ENCODE data around the gene WSB1.
A peak's percentile ranks its signal among the peaks of the same experiment; 100 is the strongest.
"Not testable (repeated sequence)": the region's sequence is repeated elsewhere in the genome, so short reads cannot be mapped to it uniquely, and the experiment has no call there.

The WSB1 gene, protein sequence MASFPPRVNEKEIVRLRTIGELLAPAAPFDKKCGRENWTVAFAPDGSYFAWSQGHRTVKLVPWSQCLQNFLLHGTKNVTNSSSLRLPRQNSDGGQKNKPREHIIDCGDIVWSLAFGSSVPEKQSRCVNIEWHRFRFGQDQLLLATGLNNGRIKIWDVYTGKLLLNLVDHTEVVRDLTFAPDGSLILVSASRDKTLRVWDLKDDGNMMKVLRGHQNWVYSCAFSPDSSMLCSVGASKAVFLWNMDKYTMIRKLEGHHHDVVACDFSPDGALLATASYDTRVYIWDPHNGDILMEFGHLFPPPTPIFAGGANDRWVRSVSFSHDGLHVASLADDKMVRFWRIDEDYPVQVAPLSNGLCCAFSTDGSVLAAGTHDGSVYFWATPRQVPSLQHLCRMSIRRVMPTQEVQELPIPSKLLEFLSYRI

DNA sequence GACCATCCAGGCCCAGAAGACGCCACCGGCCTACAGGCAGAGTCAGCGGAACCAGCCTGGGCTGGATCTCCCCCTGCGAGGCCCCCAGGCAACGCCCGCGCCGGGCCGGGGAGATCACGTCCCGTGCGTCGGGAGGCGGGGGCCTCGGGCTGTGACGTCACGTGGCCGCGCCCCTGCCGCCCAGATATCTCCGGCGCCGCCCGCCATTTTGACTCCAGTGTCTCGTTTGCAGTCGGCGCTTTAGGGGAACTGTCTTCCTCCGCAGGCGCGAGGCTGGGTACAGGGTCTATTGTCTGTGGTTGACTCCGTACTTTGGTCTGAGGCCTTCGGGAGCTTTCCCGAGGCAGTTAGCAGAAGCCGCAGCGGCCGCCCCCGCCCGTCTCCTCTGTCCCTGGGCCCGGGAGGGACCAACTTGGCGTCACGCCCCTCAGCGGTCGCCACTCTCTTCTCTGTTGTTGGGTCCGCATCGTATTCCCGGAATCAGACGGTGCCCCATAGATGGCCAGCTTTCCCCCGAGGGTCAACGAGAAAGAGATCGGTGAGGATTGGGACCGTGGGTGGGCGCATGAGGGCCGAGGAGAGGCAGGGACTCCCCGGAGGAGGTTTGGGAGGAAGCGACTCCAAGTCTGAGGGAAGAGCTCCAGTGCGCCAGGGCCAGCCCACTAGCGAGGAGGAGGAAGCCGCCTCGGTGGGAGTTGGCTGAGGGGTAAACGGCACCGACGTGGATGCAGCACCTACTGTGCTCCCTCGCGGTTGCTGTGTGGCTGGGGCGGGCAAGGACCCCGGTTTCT is at the start of gene WSB1:
WSB1 (plus strand) TSS at position 217 of the 791 bp plus-strand sequence; CDS start at position 499, 282 bp downstream.
- peak; percentile 88 for DNase-seq

DNA sequence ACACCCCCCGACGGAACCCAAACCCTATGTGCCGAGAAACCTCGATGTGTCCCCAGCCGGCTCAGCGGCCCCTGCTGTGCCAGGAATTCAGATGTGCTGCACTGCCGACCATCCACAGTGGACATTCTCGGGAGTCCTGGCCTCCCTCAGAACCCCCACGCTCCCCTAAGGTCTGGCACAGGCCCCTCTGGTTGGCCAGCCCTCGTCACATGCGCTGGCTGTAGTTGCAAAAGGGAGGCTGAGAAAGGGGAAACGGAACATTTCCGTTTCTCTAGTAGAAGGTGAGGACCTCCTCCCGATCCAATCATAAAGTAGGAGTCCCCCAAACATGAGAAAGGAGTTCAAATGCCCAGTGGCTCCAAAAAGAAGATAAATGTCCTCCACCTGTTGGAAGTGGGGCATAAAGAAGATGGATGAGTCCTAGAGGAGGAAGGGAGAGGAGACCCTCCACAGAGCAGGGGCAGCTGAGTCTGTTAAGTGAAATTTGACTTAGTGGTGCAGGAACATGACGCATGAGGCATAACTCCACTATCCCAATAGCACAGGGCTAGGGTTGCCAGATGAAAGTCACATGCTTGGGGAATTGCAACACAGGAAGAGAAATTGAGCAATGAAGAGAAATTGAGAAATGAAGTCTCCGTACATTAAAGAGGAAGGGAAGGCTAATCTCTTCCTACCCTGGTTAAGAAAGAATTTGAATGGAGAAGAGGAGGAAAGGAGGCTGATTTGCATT is 49.3 kb upstream of the WSB1 start:
- no peak for DNase-seq

DNA sequence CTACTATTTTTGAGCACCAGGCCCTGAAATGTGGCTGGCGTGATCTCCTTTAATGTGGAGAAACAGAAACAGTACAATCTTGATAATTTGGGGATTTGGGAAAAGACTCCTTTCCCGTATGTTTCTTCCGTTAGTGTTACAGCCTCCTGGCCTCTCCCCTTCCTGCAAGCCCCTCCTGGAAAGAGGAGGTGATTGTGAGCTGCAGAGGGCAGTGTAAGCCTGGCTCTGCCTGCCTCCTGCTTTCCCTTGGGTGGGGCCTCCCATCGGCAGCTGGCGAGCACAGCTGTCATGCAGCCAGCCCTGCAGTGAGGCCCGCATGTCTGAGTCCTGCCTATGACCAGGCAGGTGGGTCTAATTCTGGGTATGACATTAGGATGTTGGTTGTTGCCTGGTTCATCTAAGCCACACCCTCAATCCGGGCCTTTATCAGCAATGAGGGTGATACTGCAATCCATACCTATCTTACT is 48.7 kb upstream of the WSB1 start:
- DNase-seq, result peak; percentile 87

DNA sequence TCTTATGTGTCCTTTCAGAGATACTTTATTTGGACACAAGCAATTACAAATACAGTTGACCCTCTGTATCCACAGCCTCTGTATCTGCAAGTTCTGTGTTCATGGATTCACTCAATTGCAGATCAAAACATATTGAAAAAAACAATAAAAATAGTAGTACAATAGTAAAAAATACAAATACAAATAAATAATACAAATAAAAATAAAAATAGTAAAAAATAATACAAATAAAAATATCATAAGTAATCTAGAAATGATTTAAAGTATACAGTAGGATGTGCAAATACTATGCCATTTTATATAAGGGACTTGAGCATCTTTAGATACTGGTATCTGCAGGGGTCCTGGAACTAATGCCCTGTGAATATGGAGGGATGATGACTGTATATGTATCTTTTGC is 47.4 kb upstream of the WSB1 start:
- DNase-seq, result no peak

DNA sequence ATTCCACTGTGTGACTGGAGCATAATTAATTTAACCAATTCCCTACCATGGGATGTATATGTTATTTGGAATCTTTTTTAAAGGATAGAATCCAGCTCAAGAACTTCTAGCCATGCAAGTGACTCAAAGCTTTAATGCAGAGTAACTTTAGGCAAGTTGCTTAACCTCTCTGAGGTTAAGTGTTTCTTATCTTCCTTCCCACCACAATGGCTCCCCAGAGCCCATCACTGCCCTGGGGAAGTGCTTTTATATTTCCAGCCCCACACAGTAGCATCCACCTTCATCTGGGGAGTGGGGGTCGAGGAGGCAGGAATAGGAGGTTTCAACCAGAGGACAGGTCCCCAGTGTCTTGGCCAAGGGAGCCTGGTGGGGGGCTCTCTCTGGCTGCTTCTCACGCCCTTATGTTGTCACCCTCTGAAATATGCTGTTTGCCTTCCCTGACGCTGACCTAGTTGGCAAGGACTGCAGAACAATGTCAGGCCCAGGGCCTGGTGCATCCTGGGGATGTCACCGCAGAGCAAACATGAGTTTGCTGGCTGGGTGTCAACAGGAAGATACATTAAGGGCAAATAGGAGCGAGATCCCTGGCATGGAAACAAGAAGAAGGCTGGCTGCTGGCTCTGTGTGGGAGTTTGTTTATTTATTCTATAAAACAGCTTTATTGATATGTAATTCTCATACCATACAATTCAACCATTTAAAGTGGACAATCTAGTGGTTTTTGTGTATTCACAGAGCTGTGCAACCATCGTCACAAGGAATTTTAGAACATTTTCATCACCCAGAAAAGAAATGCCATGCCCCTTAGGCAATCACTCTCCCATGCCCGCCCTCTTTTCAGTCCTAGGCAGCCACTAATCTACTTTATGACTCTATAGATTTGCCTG is 46.6 kb upstream of the WSB1 start:
- DNase-seq, result no peak

DNA sequence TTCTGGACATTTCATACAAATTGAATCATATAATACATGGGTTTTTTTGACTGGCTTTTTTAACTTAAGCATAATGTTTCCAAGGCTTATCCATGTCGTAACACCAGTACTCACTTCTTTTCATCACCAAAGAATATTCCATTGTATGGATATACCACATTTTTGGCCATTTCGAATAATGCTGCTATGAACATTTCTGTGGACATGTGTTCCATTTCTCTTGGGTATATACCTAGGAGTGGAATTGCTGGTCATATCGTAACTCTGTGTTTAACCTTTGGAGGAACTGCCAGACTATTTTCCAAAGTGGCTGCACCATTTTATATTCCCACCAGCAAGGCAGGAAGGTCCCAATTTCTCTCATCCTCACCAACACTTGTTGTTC is 46.0 kb upstream of the WSB1 start:
- DNase-seq, result no peak

DNA sequence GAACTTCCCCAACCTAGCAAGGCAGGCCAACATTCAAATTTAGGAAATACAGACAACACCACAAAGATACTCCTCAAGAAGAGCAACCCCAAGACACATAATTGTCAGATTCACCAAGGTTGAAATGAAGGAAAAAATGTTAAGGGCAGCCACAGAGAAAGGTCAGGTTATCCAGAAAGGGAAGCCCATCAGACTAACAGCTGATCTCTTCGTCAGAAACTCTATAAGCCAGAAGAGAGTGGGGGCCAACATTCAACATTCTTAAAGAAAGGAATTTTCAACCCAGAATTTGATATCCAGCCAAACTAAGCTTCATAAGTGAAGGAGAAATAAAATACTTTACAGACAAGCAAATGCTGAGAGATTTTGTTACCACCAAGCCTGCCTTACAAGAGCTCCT is 43.1 kb upstream of the WSB1 start:
- not testable (repeated sequence) for DNase-seq

DNA sequence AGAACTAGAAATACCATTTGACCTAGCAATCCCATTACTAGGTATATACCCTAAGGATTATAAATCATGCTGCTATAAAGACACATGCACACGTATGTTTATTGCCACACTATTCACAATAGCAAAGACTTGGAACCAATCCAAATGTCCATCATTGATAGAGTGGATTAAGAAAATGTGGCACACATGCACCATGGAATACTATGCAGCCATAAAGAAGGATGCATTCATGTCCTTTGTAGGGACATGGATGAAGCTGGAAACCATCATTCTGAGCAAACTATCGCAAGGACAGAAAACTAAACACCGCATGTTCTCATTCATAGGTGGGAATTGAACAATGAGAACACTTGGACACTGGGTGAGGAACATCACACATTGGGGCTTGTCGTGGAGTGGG is 39.1 kb upstream of the WSB1 start:
- DNase-seq, result not testable (repeated sequence)

DNA sequence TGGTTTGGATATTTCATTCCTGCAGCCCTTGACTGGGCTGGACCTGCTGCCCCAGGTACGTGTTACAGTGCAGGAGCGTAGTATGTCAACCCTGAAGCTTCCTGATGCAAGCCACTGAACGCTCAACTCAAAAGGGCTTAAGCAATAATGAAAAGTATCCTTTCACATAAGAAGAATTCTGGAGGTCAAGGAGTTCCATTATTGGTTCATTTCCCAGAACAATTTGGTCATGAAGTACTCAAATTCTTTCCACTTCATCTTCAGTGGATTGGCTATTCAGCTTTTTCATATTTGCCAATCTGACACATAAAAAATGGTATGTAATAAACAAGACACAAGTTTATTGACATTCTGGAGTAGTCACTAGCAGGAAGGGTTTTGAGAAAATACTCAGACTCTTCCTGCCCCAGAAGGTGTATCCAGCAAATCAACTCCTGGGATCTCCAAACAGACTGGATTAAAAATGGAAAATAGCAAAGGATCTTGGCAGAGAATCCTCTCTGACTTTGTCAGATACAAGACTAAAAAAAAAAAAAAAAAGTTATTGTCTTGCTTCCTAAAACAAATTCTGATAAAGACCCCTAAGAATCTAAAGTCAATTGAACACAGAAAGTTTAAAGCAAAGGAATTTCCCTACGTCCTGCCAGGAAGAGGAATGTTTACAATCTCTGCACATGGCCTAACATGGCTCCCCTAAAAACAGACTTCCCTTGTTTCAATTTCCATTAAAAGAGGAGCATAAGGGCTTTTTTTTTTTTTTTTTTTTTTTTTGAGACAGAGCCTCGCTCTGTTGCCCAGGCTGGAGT is 37.5 kb upstream of the WSB1 start:
- no peak for DNase-seq

DNA sequence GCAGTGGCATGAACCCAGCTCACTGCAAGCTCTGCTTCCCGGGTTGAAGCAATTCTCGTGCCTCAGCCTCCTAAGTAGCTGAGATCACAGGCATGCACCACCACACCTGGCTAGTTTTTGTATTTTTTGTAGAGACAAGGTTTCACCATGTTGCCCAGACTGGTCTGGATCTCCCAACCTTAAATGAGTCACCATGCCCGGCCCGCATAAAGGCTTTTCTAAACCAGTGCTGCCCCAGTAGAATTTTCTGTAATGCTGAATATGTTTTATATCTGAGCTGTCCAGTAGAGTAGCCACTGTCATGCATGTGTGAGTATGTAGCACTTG is 36.9 kb upstream of the WSB1 start:
- DNase-seq, result no peak

DNA sequence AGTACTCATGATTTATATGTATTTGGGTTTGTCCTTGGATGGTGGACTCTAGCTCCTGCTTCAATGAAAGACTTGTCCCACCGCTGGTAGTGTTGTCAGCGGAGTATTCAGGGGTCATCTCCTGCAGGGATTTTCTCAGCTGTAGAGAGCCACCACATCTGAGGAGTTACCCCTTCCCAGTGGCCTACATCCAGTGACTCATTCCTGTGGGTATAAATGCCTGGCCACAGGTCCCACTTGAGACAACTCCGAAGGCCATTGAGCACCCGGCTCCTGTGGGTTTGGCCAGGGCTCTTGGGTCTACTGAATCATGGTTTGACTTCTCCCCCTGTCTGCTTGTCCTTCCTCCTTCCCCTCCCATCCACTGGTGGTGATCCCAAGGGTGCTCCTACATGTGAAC is 34.6 kb upstream of the WSB1 start:
- DNase-seq, result no peak

DNA sequence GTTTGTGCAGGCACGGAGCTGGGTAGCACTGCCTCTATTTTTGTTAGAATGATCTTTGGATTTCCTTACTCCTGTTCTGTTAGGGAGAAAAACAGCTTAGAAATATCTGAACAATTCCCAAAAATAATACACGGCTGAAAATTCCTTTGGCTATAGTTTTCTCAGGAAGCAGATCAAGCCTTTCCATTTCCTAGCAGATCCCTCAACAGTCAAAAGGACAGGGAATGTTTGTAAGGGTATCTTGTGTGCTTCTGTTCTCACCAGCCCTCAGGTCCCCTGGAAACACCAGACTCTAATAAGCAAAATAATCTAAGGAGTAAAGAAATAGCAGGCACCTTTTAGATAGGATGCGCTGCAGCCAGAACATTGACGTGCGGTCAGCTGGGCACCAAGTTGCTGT is 30.5 kb upstream of the WSB1 start:
- DNase-seq, result no peak

DNA sequence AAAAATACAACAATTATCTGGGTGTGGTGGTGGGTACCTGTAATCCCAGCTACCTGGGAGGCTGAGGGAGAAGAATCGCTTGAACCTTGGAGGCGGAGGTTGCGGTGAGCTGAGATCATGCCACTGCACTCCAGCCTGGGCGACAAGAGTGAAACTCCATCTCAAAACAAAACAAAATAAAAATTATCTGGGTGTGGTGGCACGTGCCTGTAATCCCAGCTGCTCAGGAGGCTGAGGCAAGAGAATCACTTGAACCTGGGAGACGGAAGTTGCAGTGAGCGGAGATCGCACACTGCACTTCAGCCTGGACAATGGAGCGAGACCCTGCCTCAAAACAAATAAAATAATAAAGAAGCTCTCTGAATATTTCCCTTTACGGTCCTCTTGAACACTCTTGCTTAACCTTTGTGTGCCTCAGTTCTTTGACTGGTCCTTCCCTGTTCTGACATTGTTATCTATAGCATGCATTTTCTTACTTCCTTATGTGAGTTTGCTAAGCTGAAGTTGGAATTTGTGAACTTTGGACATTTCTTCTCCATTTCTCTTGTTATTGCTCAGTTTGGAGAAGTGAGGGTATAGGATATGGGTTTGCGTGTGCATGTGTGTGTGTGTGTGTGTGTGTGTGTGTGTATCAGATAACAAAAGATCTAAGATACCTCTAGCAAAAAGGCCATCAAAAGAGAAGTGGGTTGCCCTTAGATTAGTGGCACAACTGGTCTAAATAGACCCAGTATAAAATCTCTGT is 29.7 kb upstream of the WSB1 start:
- DNase-seq, result no peak

DNA sequence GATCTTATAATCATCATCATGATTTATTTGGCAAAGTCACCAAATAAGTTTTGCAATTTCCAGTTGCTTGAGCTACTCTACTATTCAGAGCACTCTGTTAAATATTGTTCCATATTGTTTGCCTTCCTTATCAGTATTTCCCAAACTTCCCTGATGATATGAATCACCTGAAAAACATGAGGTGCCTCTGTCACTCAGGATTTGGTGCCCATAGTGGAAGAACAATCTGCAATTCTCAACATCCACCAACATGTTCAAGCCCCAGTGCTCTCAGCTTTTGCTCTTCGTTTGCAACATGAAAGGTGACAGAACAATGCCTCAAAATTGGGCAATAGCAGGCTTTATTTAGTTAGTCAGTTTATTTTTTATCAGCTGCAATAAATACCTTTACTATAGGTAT is 28.6 kb upstream of the WSB1 start:
- DNase-seq, result no peak

DNA sequence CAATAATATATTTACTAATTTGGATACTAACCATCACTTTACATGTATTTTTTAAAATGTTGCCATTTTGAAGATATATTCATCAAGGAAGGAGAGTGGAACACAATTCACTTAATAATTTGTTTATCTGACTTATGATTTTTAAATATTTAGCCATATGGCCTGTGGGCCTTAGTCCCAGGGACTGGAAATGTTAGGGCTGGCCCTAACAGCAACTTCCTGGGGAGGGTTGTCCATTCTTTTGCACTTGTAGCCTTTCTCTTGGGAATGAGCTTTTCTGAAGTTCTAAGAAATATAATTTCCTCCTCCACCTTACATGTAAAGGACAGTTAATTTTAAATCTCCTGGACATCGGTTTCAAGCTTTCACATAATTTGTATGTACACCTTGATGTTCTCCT is 27.7 kb upstream of the WSB1 start:
- no peak for DNase-seq

DNA sequence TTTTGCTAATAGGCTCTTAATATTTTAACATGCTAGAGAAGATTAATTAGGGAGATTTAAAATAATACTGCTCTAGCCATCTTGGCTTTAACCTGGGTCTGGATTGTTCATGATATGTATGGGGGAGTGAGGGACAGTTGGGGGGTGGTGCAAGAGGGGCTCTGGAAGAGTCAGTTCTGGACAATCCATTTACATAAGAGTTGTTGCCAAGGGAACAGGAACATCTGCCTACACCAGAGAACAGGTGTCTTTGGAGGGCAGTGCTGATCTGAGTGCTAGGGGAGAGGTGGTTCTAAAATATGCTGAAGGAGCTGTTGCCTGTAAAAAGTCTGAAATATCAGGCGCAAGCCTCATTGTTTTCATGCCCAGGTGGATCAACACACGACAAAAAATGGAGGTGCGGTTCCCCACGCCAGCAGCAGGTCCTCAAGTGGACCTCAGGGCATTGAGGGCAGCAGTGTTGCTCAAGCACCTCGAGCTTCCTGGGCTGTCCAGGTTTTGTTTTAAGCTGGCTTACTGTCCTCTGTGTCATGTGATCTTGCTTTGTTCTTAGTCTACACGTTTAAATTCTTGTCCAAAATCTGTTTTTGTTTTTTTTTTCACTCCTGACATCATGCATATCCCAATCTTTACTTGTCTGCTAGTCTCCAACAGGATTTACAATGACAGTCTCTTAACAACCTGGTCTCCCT is 25.4 kb upstream of the WSB1 start:
- DNase-seq, result peak; percentile 45

DNA sequence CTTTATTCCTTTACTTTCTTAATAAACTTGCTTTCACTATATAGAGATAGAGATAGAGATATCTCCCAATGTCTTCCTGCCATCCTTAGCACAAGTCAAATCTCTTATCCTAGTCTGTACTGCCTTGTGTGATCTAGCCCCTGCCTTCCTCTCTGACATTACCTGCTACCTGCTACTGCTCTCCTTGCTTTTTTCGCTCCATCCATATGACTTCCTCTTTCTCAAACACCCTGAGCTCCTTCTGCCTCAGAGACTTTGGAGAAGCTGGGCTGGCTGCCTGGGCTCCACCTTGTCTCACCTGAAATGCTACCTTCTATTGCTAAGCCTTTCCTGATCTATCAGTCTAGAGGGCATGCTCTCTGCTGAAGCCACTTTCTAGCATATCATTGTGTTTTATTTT is 24.7 kb upstream of the WSB1 start:
- DNase-seq, result no peak

DNA sequence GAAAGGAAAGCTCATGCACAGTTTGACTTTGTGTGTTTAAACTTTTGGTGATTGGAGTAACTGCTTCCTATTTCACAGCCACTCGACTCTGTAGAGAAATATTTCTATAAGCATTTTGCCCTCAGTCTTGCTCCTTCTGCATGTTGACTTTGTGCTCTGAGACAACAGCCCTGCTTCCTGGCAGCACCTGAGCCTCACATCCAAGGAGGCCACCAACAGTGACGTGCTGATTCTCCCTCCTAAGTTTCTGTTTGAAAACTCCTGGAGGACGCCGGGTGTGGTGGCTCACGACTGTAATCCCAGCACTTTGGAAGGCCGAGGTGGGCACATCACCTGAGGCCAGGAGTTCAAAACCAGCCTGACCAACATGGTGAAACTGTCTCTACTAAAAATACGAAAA is 23.9 kb upstream of the WSB1 start:
- no peak for DNase-seq

DNA sequence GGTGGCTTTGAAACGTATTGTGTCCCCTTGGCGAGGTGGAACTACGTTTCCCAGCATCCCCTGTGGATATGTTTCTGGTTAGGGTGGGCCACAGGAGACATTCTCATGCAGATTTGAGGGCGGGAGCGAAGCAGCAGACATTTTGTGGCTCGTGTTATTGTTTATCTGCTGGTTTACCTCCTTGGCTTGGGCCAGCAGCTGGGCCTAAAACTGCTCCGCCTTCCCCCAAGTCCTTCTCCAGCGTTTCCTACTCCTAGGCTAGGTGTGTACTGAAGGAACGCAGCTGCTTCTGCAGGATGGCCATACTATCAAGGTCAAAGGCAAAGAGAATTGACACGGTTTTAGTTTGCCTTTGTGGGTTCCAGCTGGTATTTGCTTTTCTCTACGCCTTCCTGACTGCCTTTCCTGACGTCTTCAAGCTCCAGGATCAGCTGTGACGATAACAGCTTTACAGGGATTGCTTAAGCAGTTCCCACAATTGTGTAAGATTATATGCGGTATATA is 17.2 kb upstream of the WSB1 start:
- DNase-seq, result peak; percentile 28

DNA sequence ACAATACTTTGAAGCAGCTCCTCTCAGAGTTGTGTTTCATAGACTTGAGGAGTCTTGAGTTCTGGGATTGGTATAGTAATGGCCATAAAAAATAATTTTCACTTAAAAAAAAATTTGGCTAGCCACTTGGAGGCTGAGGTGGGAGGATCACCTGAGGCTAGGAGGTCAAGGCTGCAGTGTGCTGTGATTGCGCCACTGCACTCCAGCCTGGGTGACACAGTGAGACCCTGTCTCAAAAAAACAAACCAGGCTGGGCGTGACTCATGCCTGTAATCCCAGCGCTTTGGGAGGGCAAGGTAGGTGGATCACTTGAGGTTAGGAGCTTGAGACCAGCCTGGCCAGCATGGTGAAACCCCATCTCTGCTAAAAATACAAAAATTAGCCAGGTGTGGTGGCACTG is 14.8 kb upstream of the WSB1 start:
- DNase-seq, result not testable (repeated sequence)

Measured in NCI-H2171 treated with DMSO at 0.1 percent for 48 hours (cell line).